ENCODE measurements around the gene UNCX.
"Not testable (repeated sequence)": the region's sequence is repeated elsewhere in the genome, so short reads cannot be mapped to it uniquely, and the experiment has no call there.

Gene UNCX

DNA sequence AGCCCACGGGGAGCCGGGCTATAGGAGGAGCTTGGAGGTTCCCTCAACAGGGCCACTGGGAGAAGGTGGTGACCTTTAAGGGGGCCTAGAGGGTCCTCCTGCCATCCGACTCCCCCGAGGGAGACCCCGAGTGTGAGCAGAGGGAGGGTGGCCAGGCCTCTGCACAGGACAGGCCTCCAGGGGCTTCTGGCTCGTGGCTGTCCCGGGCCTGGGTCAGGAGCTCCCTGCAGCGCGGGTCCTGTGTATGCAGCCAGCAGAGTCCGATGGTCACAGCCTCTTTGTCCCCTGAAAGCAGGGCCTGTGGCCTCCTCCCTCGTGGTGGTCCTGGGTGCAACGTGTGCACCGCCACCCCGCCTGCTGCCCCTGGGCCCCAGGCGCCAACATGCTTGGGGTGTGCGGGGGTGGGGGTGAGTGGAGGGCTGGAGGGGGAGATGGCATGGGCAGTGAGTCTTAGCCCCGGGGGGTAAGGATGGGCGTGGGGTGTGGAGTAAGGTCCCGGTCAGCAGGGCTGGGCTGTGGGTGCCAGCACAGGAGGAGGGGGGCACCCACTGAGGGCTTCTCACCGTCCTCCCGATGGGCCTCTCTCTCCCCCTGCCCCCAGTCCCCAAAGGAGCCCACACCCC, 27.1 kb downstream of the UNCX start:
- FAIRE-seq, result no peak

GRCh38 chr7:1260244-1260635, 27.6 kb downstream of the UNCX start:
- no peak for FAIRE-seq

DNA sequence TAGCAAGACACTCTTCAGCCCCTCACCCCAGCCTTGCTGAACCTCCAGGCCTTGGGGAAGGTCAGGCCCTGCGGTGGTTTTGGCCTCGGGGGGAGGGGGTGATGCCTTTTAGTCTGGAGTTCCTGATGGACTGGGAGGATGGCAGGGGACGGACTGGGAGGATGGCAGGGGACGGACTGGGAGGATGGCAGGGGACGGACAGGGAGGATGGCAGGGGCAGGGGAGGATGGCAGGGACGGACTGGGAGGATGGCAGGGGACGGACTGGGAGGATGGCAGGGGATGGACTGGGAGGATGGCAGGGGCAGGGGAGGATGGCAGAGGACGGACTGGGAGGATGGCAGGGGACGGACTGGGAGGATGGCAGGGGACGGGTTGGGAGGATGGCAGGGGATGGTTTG, 28.4 kb downstream of the UNCX start:
- not testable (repeated sequence) for FAIRE-seq

GRCh38 chr7:1262441-1262840, 29.8 kb downstream of the UNCX start:
- no peak for FAIRE-seq

GRCh38 chr7:1263391-1263951, 30.8 kb downstream of the UNCX start:
- FAIRE-seq, result no peak

GRCh38 chr7:1264345-1265280, 31.9 kb downstream of the UNCX start:
- no peak for FAIRE-seq

DNA sequence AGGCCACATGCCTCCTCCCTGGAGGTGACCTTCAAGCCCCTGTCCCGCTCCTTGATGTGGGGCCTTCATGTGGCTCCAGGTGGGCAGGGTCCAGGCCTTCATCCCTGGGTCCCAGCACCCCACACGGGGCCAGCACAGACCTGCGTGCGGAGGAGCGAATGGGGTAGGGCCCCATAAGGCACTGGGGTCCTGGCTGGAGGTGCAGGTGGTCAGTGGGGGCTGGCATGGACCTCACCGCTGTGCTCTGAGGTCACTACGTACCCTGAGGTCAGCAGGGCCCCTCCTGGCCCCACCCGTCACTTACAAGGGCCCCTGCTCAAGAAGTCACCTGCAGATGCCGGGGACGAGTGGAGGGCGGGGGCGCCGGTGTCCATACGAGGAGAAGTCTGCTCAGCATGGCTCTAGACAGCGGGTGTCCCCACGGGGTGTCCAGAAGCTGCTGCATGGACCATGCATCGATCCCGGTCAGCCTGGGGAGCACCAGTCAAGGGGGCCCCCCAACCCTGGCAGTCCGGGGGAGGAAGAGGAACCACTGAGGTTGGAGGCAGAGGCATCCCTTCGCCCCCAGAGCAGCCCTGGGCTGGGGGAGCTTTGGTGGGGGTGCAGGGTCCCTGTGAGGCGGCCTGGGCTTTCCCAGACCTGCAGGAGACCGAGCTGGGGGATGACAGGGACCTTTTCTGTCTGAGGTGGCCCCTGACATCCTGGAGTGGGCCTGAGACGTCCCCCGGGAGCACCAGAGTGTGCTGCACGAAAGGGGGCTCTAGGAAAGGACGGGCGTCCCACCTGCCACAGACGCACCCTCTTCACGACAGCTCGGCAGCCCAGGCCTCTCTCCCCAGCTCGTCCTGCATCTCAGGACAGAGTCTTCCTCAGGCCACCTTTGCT, 34.6 kb downstream of the UNCX start:
- FAIRE-seq, result no peak

- FAIRE-seq, result no peak
These were observed 35.6 kb downstream of the UNCX start for GRCh38 chr7:1268076-1268815.

GRCh38 chr7:1268866-1269265, 36.2 kb downstream of the UNCX start:
- no peak for FAIRE-seq

DNA sequence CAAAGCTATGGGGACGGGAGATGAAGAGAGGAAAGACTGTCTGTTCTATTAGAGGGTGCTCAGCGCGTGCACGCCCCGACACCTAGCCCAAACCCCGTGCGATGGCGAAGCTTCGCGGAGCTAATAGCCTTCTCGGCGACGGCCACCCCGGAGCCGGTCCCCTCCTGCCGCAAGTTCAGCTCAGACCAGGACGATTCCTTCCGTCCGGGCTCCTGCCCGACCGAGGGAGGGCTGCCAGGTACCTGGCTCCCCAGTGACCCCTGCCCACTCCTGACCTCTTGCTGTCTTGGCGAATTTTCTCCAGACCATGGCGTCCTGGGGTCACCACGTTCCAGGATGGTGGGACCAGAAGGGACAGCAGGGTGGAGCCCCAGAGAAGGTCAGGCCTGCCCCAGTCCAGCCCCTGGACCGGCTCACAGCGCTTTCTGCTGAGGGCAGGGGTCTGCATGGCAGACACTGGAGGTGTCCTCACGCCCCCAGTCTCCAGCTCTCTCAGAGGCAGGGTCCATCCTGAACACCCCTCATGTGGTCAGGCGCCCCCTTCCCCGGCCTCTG, 36.7 kb downstream of the UNCX start:
- FAIRE-seq, result no peak

GRCh38 chr7:1270181-1270580, 37.5 kb downstream of the UNCX start:
- no peak for FAIRE-seq

- no peak for FAIRE-seq
These were observed 38.4 kb downstream of the UNCX start for GRCh38 chr7:1271046-1271445.

GRCh38 chr7:1271656-1272055, 39.0 kb downstream of the UNCX start:
- no peak for FAIRE-seq

DNA sequence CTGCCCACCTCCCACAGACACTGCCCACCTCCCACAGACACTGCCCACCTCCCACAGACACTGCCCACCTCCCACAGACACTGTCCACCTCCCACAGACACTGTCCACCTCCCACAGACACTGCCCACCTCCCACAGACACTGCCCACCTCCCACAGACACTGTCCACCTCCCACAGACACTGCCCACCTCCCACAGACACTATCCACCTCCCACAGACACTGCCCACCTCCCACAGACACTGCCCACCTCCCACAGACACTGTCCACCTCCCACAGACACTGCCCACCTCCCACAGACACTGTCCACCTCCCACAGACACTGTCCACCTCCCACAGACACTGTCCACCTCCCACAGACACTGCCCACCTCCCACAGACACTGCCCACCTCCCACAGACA, 39.5 kb downstream of the UNCX start:
- FAIRE-seq, result not testable (repeated sequence)

DNA sequence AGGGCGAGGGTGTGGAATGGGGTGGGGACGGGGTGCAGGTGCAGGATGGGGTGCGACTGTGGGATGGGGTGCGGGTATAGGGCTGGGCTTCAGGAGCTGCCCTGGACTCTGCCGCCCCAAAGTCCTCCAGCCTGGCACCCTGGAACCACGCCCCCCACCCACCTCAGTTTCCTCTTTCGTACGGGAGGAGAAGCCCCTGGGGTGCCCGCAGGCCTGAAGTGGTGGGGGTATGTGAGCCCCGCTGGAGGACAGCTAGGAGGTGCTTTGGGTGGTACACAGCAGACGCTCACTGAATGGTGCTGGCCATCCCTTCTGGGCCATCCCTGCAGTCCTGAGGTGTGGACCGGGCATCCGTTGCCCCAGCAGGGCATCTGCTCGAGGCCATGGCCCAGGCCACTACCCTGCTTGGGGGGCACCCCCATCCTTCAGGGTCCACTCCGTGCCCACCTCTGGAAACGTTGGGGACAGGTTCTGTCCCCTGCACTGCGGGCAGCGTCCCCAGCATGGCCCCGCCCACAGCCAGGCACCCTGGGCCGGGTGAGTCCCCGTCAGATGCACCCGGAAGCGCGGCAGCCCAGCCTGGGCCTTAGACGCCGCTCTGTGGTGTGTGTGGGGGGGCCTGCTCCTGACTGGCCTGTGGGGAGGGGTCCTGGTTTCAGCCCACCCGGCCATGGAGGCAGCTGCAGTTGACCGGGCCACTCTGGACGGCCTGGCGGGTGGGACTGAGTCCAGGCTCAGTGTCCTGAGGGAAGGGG, 41.6 kb downstream of the UNCX start:
- FAIRE-seq, result no peak

- no peak for FAIRE-seq
These were observed 42.3 kb downstream of the UNCX start for GRCh38 chr7:1274876-1275375.

DNA sequence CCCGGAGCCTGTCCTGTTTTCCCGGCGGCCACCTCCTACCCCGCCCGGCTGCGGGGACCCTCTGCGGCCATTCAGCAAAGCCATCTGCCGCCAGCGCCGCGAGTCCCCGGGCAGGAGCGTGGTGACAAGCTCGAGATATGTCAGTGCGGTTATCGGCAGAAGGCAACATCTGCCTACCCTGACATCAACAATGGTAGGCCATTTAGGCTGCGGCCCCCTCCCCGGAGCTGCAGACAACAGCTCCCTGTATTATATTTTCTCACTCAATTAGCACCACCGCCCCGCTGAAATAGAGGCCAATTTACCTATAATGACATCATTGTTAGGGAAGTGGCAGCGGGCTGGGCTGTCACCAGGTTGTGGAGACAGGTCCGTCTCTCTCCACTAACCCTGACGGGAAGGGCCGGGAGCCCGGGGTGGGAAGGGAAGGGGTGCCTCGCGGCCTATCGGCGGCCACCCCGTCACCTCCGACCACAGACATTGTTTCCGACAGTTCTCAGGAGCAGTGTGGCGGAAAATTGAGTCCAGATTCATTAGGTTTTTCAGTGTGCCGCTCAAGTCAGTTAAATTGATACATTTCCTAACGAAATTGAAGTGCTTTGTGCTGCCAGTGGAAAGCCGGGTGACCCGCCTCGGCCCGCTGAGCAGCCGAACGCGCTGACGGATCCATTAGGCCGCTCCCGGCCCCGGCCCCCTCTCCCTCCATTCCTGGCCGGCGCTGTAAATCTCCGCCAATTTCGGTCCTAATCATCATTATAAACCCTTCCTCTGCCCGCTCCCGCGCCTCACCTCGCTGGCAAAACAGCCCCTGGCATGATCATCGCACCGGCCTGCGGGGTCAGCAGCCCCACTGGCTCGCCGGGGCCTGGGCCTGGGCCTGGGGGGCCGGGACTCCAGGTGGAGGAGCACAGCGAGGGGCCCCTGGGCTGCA, 43.0 kb downstream of the UNCX start:
- no peak for FAIRE-seq

GRCh38 chr7:1276626-1277175, 44.0 kb downstream of the UNCX start:
- FAIRE-seq, result no peak

DNA sequence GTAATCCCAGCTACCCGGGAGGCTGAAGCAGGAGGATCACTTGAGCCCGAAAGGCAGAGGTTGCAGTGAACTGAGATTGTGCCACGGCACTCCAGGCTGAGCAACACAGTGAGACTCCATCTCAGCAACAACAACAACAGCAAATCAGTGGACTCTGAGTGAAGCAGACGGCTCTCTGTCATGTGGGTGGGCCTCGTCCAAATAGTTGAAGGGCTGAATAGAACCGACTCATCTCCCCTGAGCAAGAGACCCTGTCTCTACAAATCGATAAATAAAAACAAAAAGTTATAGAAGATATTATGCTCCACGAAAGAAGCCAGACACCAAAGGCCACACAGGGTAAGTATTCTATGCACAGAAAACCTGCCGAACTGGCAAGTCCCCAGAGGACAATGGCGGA, 45.9 kb downstream of the UNCX start:
- no peak for FAIRE-seq
